ENCODE data around the gene ACTN4.

ACTN4 gene

GRCh38 chr19:38695832-38696728, 48.6 kb downstream of the ACTN4 start:
- H3K36me3 ChIP-seq (ENCODE audit: control insufficient read depth, insufficient read depth, low read length), result peaks cover 10% of the 10 kb centered on the region
- no peak overlapping the region for H3K4me3 ChIP-seq (replicated peaks; ENCODE audit: low read depth, low read length)
- DNase-seq (ENCODE audit: extremely low read depth, insufficient read length), result no peak
- H3K27me3 ChIP-seq (replicated peaks; ENCODE audit: control insufficient read depth, insufficient read depth, low read length), result no peaks in the 10 kb centered on the region
- TF ChIP-seq CTCF (IDR thresholded peaks at IDR 0.05; ENCODE audit: insufficient read depth, low read length, poor library complexity, severe bottlenecking), result no peak

- TF ChIP-seq CTCF (IDR thresholded peaks at IDR 0.05; ENCODE audit: insufficient read depth, low read length, poor library complexity, severe bottlenecking), result no peak
- H3K4me3 ChIP-seq (replicated peaks; ENCODE audit: low read depth, low read length), result no peak overlapping the region
- DNase-seq (ENCODE audit: extremely low read depth, insufficient read length), result no peak
- H3K36me3 ChIP-seq (ENCODE audit: control insufficient read depth, insufficient read depth, low read length), result peaks cover 11% of the 10 kb centered on the region
- no peaks in the 10 kb centered on the region for H3K27me3 ChIP-seq (replicated peaks; ENCODE audit: control insufficient read depth, insufficient read depth, low read length)
Observed at GRCh38 chr19:38696729-38697055, 49.2 kb downstream of the ACTN4 start.

GRCh38 chr19:38697197-38697596, 49.7 kb downstream of the ACTN4 start:
- DNase-seq (ENCODE audit: extremely low read depth, insufficient read length), result no peak
- Histone ChIP-seq H3K4me3 (replicated peaks; ENCODE audit: low read depth, low read length) (no peak overlapping the region), H3K36me3 (ENCODE audit: control insufficient read depth, insufficient read depth, low read length) (peaks cover 11% of the 10 kb centered on the region), H3K27me3 (replicated peaks; ENCODE audit: control insufficient read depth, insufficient read depth, low read length) (no peaks in the 10 kb centered on the region)
- no peak for TF ChIP-seq CTCF (IDR thresholded peaks at IDR 0.05; ENCODE audit: insufficient read depth, low read length, poor library complexity, severe bottlenecking)

GRCh38 chr19:38697641-38698071, 50.2 kb downstream of the ACTN4 start:
- peaks cover 11% of the 10 kb centered on the region for H3K36me3 ChIP-seq (ENCODE audit: control insufficient read depth, insufficient read depth, low read length)
- DNase-seq (ENCODE audit: extremely low read depth, insufficient read length), result no peak
- H3K4me3 ChIP-seq (replicated peaks; ENCODE audit: low read depth, low read length), result no peak overlapping the region
- no peaks in the 10 kb centered on the region for H3K27me3 ChIP-seq (replicated peaks; ENCODE audit: control insufficient read depth, insufficient read depth, low read length)
- TF ChIP-seq CTCF (IDR thresholded peaks at IDR 0.05; ENCODE audit: insufficient read depth, low read length, poor library complexity, severe bottlenecking), result no peak

- peaks cover 14% of the 10 kb centered on the region for H3K36me3 ChIP-seq (ENCODE audit: control insufficient read depth, insufficient read depth, low read length)
- DNase-seq (ENCODE audit: extremely low read depth, insufficient read length), result no peak
- no peak overlapping the region for H3K4me3 ChIP-seq (replicated peaks; ENCODE audit: low read depth, low read length)
- no peaks in the 10 kb centered on the region for H3K27me3 ChIP-seq (replicated peaks; ENCODE audit: control insufficient read depth, insufficient read depth, low read length)
- no peak for TF ChIP-seq CTCF (IDR thresholded peaks at IDR 0.05; ENCODE audit: insufficient read depth, low read length, poor library complexity, severe bottlenecking)
Observed at GRCh38 chr19:38698225-38699026, 51.0 kb downstream of the ACTN4 start.

All from GM06990 (cell line).